ENCODE data around the gene CENPX.

GRCh38 chr17:82008258-82008940 lies 14.3 kb downstream of the CENPX start:
- TF ChIP-seq CTCF (IDR thresholded peaks at IDR 0.05; ENCODE audit: extremely low read depth in 1 of 2, insufficient read depth in 1 of 2, low read depth in 1 of 2, low read length in 2 of 2) (no peak), POLR2A (IDR thresholded peaks at IDR 0.05; ENCODE audit: low read depth, low read length) (no peak), POLR2AphosphoS5 (IDR thresholded peaks at IDR 0.05; ENCODE audit: insufficient read depth, low read depth, low read length) (no peak), MAX (IDR thresholded peaks at IDR 0.05; ENCODE audit: insufficient read depth, insufficient read length) (no peak), EZH2 (IDR thresholded peaks at IDR 0.05; ENCODE audit: borderline replicate concordance, low read depth, low read length, severe bottlenecking) (no peak), JUN (IDR thresholded peaks at IDR 0.05; ENCODE audit: borderline replicate concordance, insufficient read depth, insufficient read length, low read depth) (no peak)
